Esophagus muscularis mucosa (tissue), 4 donors: ENCODE results near the gene MICAL3.

Experiments
- EP300 ChIP-seq: sonication (generic); formaldehyde crosslinking; IDR thresholded peaks from one replicate; pipeline ENCODE4 v1.6.1; 2017; ENCODE audit warnings: antibody characterized with exemption
- POLR2A ChIP-seq: fragments of 450-650 bp; IDR thresholded peaks from one replicate; pipeline ENCODE4 v1.6.1; 2017; ENCODE audit warnings: antibody characterized with exemption, moderate library complexity, mild to moderate bottlenecking, low read depth
- POLR2AphosphoS5 ChIP-seq, 2 donors: sonication (generic); formaldehyde crosslinking; IDR thresholded peaks; one replicate each; pipeline ENCODE4 v1.6.1; 2017; ENCODE audit warnings: antibody characterized with exemption in 2 of 2
- TF ChIP-seq, protein P1 (sequence below), 3 experiments: fragments of 200-600 bp in 2 of 3; fragments of 450-650 bp in 1 of 3; sonication (generic) in 2 of 3; IDR thresholded peaks; one replicate each; pipeline ENCODE4 v1.5.1; 2017 to 2019; ENCODE audit warnings: antibody characterized with exemption in 3 of 3, mild to moderate bottlenecking in 2 of 3, moderate library complexity in 1 of 3

DNA sequence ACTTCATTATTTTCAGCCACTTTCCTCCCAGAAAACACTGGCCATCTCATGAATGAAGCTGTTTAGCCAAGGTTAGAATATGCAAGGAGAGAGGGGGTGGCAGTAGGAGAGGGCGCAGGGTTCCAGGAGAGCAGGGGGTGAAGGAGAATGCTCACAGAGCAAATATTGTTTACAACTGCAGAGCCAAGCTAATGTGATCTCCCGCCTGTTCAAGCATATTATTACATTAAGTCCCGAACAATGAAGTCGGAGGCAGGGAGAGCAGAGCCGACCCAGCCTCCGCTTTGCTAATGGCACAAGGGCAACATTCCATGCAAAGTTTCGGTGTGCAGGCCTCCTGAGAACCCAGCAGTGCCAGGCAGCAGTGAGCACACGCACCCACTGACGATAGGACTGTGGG lies 80.1 kb downstream of the MICAL3 start:
- TF ChIP-seq POLR2A (no peak), POLR2AphosphoS5 (IDR thresholded peaks at IDR 0.05) (no peak), EP300 (no peak)
- TF ChIP-seq, protein P1, sequence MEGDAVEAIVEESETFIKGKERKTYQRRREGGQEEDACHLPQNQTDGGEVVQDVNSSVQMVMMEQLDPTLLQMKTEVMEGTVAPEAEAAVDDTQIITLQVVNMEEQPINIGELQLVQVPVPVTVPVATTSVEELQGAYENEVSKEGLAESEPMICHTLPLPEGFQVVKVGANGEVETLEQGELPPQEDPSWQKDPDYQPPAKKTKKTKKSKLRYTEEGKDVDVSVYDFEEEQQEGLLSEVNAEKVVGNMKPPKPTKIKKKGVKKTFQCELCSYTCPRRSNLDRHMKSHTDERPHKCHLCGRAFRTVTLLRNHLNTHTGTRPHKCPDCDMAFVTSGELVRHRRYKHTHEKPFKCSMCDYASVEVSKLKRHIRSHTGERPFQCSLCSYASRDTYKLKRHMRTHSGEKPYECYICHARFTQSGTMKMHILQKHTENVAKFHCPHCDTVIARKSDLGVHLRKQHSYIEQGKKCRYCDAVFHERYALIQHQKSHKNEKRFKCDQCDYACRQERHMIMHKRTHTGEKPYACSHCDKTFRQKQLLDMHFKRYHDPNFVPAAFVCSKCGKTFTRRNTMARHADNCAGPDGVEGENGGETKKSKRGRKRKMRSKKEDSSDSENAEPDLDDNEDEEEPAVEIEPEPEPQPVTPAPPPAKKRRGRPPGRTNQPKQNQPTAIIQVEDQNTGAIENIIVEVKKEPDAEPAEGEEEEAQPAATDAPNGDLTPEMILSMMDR (IDR thresholded peaks at IDR 0.05): no peak
